Endothelial cell (in vitro differentiated cells): ENCODE data around the gene CHPT1. TPM values are rescaled to one million over a fixed set of nuclear protein-coding genes. Genes with fewer than 3 reads are reported as not detected.

Experiments used
- DNase-seq: peaks from one replicate; pipeline ENCODE4 v3.0.0; 2021; ENCODE audit warnings: low spot score
- H3K27ac Mint-ChIP-seq: one replicate; pipeline ENCODE4 v1.8.0; 2021; ENCODE audit warnings: mixed read lengths, inconsistent platforms; ENCODE audit not compliant: unreplicated experiment
- H3K27me3 Mint-ChIP-seq: one replicate; pipeline ENCODE4 v1.8.0; 2021; ENCODE audit warnings: mild to moderate bottlenecking, moderate library complexity, mixed read lengths, inconsistent platforms; ENCODE audit not compliant: unreplicated experiment
- H3K36me3 Mint-ChIP-seq: one replicate; pipeline ENCODE4 v1.8.0; 2021; ENCODE audit warnings: mild to moderate bottlenecking, low read depth, mixed read lengths, inconsistent platforms; ENCODE audit not compliant: unreplicated experiment
- H3K4me1 Mint-ChIP-seq: one replicate; pipeline ENCODE4 v1.8.0; 2021; ENCODE audit warnings: mild to moderate bottlenecking, mixed read lengths, inconsistent platforms; ENCODE audit not compliant: unreplicated experiment
- H3K4me3 Mint-ChIP-seq: one replicate; pipeline ENCODE4 v1.8.0; 2021; ENCODE audit warnings: mild to moderate bottlenecking, mixed read lengths, inconsistent platforms; ENCODE audit not compliant: unreplicated experiment
- H3K9me3 Mint-ChIP-seq: one replicate; pipeline ENCODE4 v1.8.0; 2021; ENCODE audit warnings: mixed read lengths, inconsistent platforms; ENCODE audit not compliant: unreplicated experiment
- total RNA-seq: library from RNA; stranded (reverse); fragmentation: NEBNext Ultra II Directional; extraction: Animal tissue kit (Norgen Biotek cat#: 25700); gene quantifications from one replicate; pipeline ENCODE4 v1.2.1, GENCODE V29; 2021; ENCODE audit not compliant: unreplicated experiment
- TF ChIP-seq, protein P1 (sequence below): fragments of 200-600 bp; sonication (generic); IDR thresholded peaks from one replicate; pipeline ENCODE4 v1.5.0; 2021; ENCODE audit warnings: antibody characterized with exemption; ENCODE audit not compliant: unreplicated experiment

CHPT1 gene
- total RNA-seq, 1 donor from 2014 or later = 6.2 TPM

DNA sequence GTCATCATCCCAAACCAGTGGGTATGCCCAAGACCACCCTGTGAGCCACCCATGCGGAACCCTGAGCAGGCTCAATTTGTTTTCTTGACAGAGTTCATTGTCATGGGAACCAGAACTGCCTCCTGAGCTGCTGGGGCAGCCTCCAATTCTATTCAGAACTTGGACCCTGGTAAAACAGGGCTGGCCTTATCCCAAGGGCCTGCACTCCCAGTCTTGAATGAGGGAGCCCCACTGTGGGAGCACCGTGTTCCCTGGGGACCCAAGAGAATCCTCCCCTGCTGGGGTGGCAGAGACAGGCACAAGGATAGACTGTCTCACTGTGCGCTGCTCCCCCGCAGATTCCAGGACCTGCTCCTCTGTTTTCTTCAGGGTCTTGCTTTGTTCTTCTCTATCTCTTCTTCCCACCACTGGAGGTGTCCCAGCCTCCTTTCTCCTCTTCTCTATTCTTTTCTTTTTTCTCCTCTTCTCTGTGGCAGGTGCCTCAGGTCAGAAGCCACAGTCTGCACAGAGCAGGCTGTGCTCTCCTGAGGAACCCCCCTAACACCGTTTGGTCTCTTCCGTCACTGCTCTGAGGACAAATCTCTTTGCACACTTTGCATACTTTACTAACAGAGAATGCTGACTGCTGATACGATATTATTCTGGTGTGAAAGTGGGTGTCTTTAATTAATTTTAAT, 31.2 kb upstream of the CHPT1 start:
- peak overlapping the region; percentile 8 for H3K27ac Mint-ChIP-seq
- no peaks in the 10 kb centered on the region for H3K27me3 Mint-ChIP-seq
- TF ChIP-seq, protein P1, sequence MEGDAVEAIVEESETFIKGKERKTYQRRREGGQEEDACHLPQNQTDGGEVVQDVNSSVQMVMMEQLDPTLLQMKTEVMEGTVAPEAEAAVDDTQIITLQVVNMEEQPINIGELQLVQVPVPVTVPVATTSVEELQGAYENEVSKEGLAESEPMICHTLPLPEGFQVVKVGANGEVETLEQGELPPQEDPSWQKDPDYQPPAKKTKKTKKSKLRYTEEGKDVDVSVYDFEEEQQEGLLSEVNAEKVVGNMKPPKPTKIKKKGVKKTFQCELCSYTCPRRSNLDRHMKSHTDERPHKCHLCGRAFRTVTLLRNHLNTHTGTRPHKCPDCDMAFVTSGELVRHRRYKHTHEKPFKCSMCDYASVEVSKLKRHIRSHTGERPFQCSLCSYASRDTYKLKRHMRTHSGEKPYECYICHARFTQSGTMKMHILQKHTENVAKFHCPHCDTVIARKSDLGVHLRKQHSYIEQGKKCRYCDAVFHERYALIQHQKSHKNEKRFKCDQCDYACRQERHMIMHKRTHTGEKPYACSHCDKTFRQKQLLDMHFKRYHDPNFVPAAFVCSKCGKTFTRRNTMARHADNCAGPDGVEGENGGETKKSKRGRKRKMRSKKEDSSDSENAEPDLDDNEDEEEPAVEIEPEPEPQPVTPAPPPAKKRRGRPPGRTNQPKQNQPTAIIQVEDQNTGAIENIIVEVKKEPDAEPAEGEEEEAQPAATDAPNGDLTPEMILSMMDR = no peak
- DNase-seq = no peak
- H3K9me3 Mint-ChIP-seq = no peaks in the 10 kb centered on the region
- H3K4me3 Mint-ChIP-seq = no peak overlapping the region
- H3K36me3 Mint-ChIP-seq = no peaks in the 10 kb centered on the region
- no peaks in the 10 kb centered on the region for H3K4me1 Mint-ChIP-seq

DNA sequence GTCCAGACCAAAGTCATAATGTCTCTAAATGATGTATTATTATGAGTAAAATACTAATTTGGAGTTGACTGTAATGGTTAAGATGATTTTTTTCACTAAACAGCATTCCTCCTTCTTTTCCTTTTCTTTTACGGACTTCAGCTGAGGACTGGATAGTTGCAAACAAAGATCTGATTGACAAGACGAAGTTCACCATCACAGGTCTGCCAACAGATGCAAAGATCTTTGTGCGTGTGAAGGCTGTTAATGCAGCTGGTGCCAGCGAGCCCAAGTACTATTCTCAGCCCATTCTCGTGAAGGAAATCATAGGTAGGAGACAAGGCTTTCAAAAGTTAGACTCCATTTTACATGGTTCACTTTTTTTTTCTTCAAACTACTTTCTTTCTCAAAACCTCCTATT, 29.8 kb upstream of the CHPT1 start:
- Mint-ChIP-seq H3K4me1 (no peaks in the 10 kb centered on the region), H3K36me3 (no peaks in the 10 kb centered on the region), H3K9me3 (no peaks in the 10 kb centered on the region), H3K27ac (no peak overlapping the region), H3K27me3 (no peaks in the 10 kb centered on the region), H3K4me3 (no peak overlapping the region)
- TF ChIP-seq, protein P1 = no peak
- DNase-seq = no peak

DNA sequence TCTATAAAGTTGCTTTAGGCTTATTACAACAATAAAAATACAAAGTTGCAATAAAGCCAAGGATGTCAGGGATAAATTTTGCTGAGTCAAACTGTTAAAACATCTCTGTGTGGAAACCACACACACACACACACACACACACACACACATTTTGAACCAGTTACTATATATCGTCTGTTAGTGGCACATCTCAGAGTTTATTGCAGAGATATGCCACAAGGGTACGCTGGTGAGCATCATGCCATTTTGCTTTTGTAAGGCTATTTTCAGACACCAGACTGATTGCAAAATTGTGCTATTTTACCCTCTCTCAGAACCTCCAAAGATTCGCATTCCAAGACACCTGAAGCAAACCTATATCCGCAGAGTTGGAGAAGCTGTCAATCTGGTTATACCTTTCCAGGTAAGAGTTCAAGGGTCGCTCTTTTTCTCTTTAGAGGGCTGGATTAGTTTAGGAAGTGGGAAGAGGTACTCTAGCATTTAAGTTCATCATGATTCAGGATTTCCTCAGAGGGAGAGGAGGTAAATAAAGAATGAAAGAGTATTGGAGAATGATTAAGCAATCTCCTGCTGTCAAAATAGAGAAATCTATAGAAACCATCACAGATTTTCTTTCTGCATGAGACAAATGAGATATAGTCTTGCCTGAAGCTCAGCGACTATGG, 27.3 kb upstream of the CHPT1 start:
- Mint-ChIP-seq H3K27ac (no peak overlapping the region), H3K36me3 (no peaks in the 10 kb centered on the region), H3K4me3 (no peak overlapping the region), H3K27me3 (no peaks in the 10 kb centered on the region), H3K4me1 (no peaks in the 10 kb centered on the region), H3K9me3 (no peaks in the 10 kb centered on the region)
- TF ChIP-seq, protein P1 = peak; percentile 61
- DNase-seq = peak; percentile 42

DNA sequence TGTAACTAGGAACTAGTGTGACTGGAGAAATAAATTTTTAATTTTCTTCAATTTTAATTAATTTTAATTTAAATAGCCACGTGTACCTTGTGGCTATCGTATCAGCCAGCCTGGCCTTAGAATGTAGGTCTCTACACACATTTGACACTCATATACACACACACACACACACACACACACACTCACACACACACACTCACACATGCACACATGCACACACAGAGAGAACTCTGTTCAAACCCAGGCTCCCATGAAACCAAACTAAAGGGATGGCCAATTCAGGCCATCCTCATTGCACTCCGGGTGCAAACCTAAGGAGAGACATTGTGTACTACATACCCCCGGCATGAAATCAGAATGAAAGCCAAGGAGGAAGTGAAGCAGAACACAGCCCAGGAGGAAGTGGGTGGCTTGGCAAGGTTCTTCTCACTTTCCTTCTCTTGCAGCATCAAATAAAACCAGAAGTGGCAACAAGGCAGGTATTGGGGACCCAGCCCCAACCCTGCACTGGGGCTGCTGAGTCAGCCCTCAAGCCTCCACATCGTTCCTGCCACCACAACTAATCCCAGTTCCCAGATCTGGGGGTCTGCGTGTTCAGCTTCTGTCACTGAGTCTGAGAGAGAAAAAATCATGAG, 26.2 kb upstream of the CHPT1 start:
- TF ChIP-seq, protein P1 = no peak
- H3K27me3 Mint-ChIP-seq = no peaks in the 10 kb centered on the region
- H3K27ac Mint-ChIP-seq = no peak overlapping the region
- no peaks in the 10 kb centered on the region for H3K9me3 Mint-ChIP-seq
- DNase-seq = no peak
- no peaks in the 10 kb centered on the region for H3K4me1 Mint-ChIP-seq
- H3K4me3 Mint-ChIP-seq = no peak overlapping the region
- no peaks in the 10 kb centered on the region for H3K36me3 Mint-ChIP-seq

DNA sequence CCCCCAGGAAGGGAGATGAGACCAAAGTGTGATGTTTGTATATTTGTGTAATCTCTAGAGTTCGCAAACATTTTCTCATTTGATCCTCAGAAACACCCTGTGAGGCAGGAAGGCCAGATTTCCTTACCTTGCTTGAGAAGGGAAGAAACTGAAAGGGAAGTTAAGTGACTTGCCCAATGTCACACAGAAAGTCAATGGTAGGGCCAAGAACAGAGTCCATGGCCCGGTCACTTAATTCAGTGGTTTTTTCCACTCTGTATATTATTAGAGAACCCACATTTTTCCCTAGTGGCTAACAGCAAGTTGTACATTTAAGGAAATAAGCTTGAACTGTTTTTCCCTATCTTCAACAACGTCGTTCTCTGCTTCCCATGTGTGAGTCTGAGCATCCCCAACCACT, 25.6 kb upstream of the CHPT1 start:
- H3K27me3 Mint-ChIP-seq = no peaks in the 10 kb centered on the region
- H3K27ac Mint-ChIP-seq = no peak overlapping the region
- H3K4me3 Mint-ChIP-seq = no peak overlapping the region
- H3K4me1 Mint-ChIP-seq = no peaks in the 10 kb centered on the region
- TF ChIP-seq, protein P1 = no peak
- H3K36me3 Mint-ChIP-seq = no peaks in the 10 kb centered on the region
- no peaks in the 10 kb centered on the region for H3K9me3 Mint-ChIP-seq
- DNase-seq = no peak
